Neural cell (in vitro differentiated cells): ENCODE results near the gene C10orf95. TPM values are rescaled to one million over a fixed set of nuclear protein-coding genes. Genes with fewer than 3 reads are reported as not detected.

Source experiments
- H2AFZ ChIP-seq: fragments of 200-600, 300-800 bp; sonication (generic), shearing (Covaris generic); 2 replicates; pipeline ENCODE4 v1.6.0; 2014; ENCODE audit warnings: low read depth, mild to moderate bottlenecking, antibody characterized with exemption, low read length, moderate library complexity
- H3F3A ChIP-seq: fragments of 200-600 bp; shearing (Covaris generic); 2 replicates; pipeline ENCODE4 v1.6.1; 2016; ENCODE audit warnings: mild to moderate bottlenecking, moderate library complexity, mixed read lengths, antibody characterized with exemption, low read length; ENCODE audit not compliant: insufficient read depth, poor library complexity, severe bottlenecking
- H3K27ac ChIP-seq: fragments of 200-600, 300-800 bp; sonication (generic), shearing (Covaris generic); 2 replicates; pipeline ENCODE4 v1.5.1; 2014; ENCODE audit warnings: mild to moderate bottlenecking, low read length, moderate library complexity
- H3K27me3 ChIP-seq: fragments of 300-800, 200-600 bp; sonication (generic), shearing (Covaris generic); 2 replicates; pipeline ENCODE4 v1.6.0; 2014; ENCODE audit warnings: mild to moderate bottlenecking, low read depth, low read length, moderate library complexity; ENCODE audit not compliant: insufficient read depth
- H3K36me3 ChIP-seq: fragments of 300-800, 200-600 bp; sonication (generic), shearing (Covaris generic); 2 replicates; pipeline ENCODE4 v1.5.1; 2014; ENCODE audit warnings: mild to moderate bottlenecking, antibody characterized with exemption, low read length, moderate library complexity; ENCODE audit not compliant: insufficient read depth
- H3K4me2 ChIP-seq: fragments of 300-800, 200-600 bp; sonication (generic), shearing (Covaris generic); 2 replicates; pipeline ENCODE4 v1.6.0; 2014; ENCODE audit warnings: mild to moderate bottlenecking, low read length
- H3K4me3 ChIP-seq: fragments of 300-800, 200-600 bp; sonication (generic), shearing (Covaris generic); 2 replicates; pipeline ENCODE4 v1.5.1; 2014; ENCODE audit warnings: mild to moderate bottlenecking, low read length, moderate library complexity
- H3K79me2 ChIP-seq: fragments of 200-600 bp; shearing (Covaris generic); replicated peaks from 2 replicates; pipeline ENCODE4 v1.6.0; 2014; ENCODE audit warnings: mild to moderate bottlenecking, low read length, moderate library complexity; ENCODE audit not compliant: insufficient read depth
- H3K9ac ChIP-seq: fragments of 300-800, 200-600 bp; sonication (generic), shearing (Covaris generic); 2 replicates; pipeline ENCODE4 v1.6.1; 2016; ENCODE audit warnings: mild to moderate bottlenecking, low read length, mixed read lengths
- H3K9me2 ChIP-seq: fragments of 200-600 bp; shearing (Covaris generic); 2 replicates; pipeline ENCODE4 v1.6.1; 2016; ENCODE audit warnings: mild to moderate bottlenecking, low read length, mixed read lengths; ENCODE audit not compliant: insufficient read depth
- H3K9me3 ChIP-seq: fragments of 200-600, 300-800 bp; sonication (generic), shearing (Covaris generic); 2 replicates; pipeline ENCODE4 v1.6.1; 2016; ENCODE audit warnings: mild to moderate bottlenecking, mixed run types, low read length, moderate library complexity, mixed read lengths
- H4K20me1 ChIP-seq: fragments of 200-600 bp; shearing (Covaris generic); 2 replicates; pipeline ENCODE4 v1.6.1; 2016; ENCODE audit warnings: mild to moderate bottlenecking, mixed run types; ENCODE audit not compliant: insufficient read depth
- CTCF ChIP-seq: fragments of 450-650 bp; IDR thresholded peaks from 2 replicates; pipeline ENCODE4 v1.5.1; 2014; ENCODE audit warnings: antibody characterized with exemption, mild to moderate bottlenecking, moderate library complexity; ENCODE audit not compliant: poor library complexity, severe bottlenecking
- EP300 ChIP-seq: fragments of 450-650 bp; conservative IDR thresholded peaks from 2 replicates; pipeline ENCODE4 v1.6.1; 2014; ENCODE audit warnings: antibody characterized with exemption, mild to moderate bottlenecking, moderate library complexity; ENCODE audit not compliant: poor library complexity, severe bottlenecking
- EZH2 ChIP-seq: fragments of 200-600, 300-800 bp; shearing (Covaris generic), sonication (generic); IDR thresholded peaks from 2 replicates; pipeline ENCODE4 v1.6.1; 2014; ENCODE audit warnings: antibody characterized with exemption, low read length, borderline replicate concordance, mild to moderate bottlenecking; ENCODE audit not compliant: insufficient read depth, poor library complexity, severe bottlenecking
- MXI1 ChIP-seq: fragments of 450-650 bp; conservative IDR thresholded peaks from 2 replicates; pipeline ENCODE4 v1.6.1; 2014; ENCODE audit warnings: antibody characterized with exemption, mild to moderate bottlenecking; ENCODE audit not compliant: poor library complexity, severe bottlenecking
- POLR2AphosphoS5 ChIP-seq: IDR thresholded peaks from 2 replicates; pipeline ENCODE4 v1.6.1; 2012
- RAD21 ChIP-seq: fragments of 450-650 bp; conservative IDR thresholded peaks from 2 replicates; pipeline ENCODE4 v1.6.1; 2014; ENCODE audit warnings: antibody characterized with exemption, mild to moderate bottlenecking, moderate library complexity
- SMC3 ChIP-seq: fragments of 450-650 bp; conservative IDR thresholded peaks from 2 replicates; pipeline ENCODE4 v1.6.1; 2014; ENCODE audit warnings: antibody characterized with exemption, mild to moderate bottlenecking, moderate library complexity; ENCODE audit not compliant: poor library complexity
- TAF1 ChIP-seq: IDR thresholded peaks from 2 replicates; pipeline ENCODE4 v1.6.1; 2012; ENCODE audit warnings: low read depth
- polyA plus RNA-seq: library from polyadenylated mRNA; depleted of rRNA; stranded (reverse); fragments of >200 nt; gene quantifications from 2 replicates; pipeline ENCODE4 v1.2.3, GENCODE V29; 2014
- TF ChIP-seq, protein P1 (sequence below): IDR thresholded peaks from 2 replicates; pipeline ENCODE4 v1.6.1; 2012; ENCODE audit warnings: borderline replicate concordance

Gene C10orf95
- polyA plus RNA-seq, 1 donor from 2014 or later, result not detected

DNA sequence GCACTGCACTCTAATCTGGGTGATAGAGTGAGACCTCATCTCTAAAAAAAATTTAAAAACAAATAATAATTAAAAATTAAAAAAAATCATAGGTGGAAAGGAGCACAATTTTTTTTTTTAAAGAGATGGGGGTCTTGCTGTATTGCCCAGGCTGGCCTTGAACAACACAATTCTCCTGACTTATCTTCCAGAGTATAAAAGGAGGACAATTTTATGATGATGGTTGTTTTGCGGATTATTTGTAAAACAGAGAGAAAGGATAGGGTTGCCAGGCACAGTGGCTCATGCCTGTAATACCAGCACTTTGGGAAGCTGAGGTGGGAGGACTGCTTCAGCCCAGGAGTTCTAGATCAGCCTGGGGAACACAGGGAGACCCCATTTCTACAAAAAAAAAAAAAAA is 46.2 kb upstream of the C10orf95 start:
- no peaks in the 10 kb centered on the region for H3F3A ChIP-seq
- H3K27me3 ChIP-seq, result no peaks in the 10 kb centered on the region
- H3K79me2 ChIP-seq, result peaks cover 84% of the 10 kb centered on the region
- no peak overlapping the region for H3K9ac ChIP-seq
- no peaks in the 10 kb centered on the region for H3K36me3 ChIP-seq
- TF ChIP-seq TAF1, result no peak
- no peak for TF ChIP-seq EZH2
- no peak for TF ChIP-seq POLR2AphosphoS5
- H4K20me1 ChIP-seq, result peaks cover 57% of the 10 kb centered on the region
- H3K27ac ChIP-seq, result no peak overlapping the region
- no peaks in the 10 kb centered on the region for H3K9me3 ChIP-seq
- H3K4me2 ChIP-seq, result no peak overlapping the region
- no peak overlapping the region for H2AFZ ChIP-seq
- H3K9me2 ChIP-seq, result no peaks in the 10 kb centered on the region
- no peak overlapping the region for H3K4me3 ChIP-seq

GRCh38 chr10:102493771-102494170 is 42.4 kb upstream of the C10orf95 start:
- Histone ChIP-seq H3K79me2 (peaks cover 73% of the 10 kb centered on the region), H3F3A (no peaks in the 10 kb centered on the region), H3K27ac (no peak overlapping the region), H3K36me3 (no peaks in the 10 kb centered on the region), H2AFZ (no peak overlapping the region), H3K9me3 (no peaks in the 10 kb centered on the region), H3K9ac (no peak overlapping the region), H3K9me2 (no peaks in the 10 kb centered on the region), H3K27me3 (no peaks in the 10 kb centered on the region), H3K4me2 (no peak overlapping the region), H4K20me1 (peaks cover 46% of the 10 kb centered on the region), H3K4me3 (no peak overlapping the region)
- TF ChIP-seq POLR2AphosphoS5 (no peak), MXI1 (no peak), CTCF (no peak), EZH2 (no peak), SMC3 (no peak), RAD21 (no peak), TAF1 (no peak), EP300 (no peak)
- TF ChIP-seq, protein P1, sequence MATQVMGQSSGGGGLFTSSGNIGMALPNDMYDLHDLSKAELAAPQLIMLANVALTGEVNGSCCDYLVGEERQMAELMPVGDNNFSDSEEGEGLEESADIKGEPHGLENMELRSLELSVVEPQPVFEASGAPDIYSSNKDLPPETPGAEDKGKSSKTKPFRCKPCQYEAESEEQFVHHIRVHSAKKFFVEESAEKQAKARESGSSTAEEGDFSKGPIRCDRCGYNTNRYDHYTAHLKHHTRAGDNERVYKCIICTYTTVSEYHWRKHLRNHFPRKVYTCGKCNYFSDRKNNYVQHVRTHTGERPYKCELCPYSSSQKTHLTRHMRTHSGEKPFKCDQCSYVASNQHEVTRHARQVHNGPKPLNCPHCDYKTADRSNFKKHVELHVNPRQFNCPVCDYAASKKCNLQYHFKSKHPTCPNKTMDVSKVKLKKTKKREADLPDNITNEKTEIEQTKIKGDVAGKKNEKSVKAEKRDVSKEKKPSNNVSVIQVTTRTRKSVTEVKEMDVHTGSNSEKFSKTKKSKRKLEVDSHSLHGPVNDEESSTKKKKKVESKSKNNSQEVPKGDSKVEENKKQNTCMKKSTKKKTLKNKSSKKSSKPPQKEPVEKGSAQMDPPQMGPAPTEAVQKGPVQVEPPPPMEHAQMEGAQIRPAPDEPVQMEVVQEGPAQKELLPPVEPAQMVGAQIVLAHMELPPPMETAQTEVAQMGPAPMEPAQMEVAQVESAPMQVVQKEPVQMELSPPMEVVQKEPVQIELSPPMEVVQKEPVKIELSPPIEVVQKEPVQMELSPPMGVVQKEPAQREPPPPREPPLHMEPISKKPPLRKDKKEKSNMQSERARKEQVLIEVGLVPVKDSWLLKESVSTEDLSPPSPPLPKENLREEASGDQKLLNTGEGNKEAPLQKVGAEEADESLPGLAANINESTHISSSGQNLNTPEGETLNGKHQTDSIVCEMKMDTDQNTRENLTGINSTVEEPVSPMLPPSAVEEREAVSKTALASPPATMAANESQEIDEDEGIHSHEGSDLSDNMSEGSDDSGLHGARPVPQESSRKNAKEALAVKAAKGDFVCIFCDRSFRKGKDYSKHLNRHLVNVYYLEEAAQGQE, result no peak

- H3K9ac ChIP-seq, result no peak overlapping the region
- peaks cover 39% of the 10 kb centered on the region for H4K20me1 ChIP-seq
- H3K79me2 ChIP-seq, result peaks cover 65% of the 10 kb centered on the region
- H3K4me2 ChIP-seq, result no peak overlapping the region
- H3K9me3 ChIP-seq, result no peaks in the 10 kb centered on the region
- TF ChIP-seq SMC3 (no peak), MXI1 (no peak), EZH2 (no peak), TAF1 (no peak), EP300 (no peak), POLR2AphosphoS5 (no peak), RAD21 (no peak), CTCF (no peak)
- TF ChIP-seq, protein P1, result no peak
- H3K27ac ChIP-seq, result no peak overlapping the region
- H2AFZ ChIP-seq, result no peak overlapping the region
- no peaks in the 10 kb centered on the region for H3K27me3 ChIP-seq
- H3K36me3 ChIP-seq, result no peaks in the 10 kb centered on the region
- H3F3A ChIP-seq, result no peaks in the 10 kb centered on the region
- H3K4me3 ChIP-seq, result no peak overlapping the region
- H3K9me2 ChIP-seq, result no peaks in the 10 kb centered on the region
Measured at GRCh38 chr10:102492983-102493382, 41.6 kb upstream of the C10orf95 start.
